IMR-90 (cell line): ENCODE data around the gene RNU1-4. TPM values are rescaled to one million over a fixed set of nuclear protein-coding genes. Genes with fewer than 3 reads are reported as not detected.
"Not testable (repeated sequence)": the region's sequence is repeated elsewhere in the genome, so short reads cannot be mapped to it uniquely, and the experiment has no call there.

Experiments used
- ATAC-seq: fragments of 200-7000 bp; cut with Tn5 transposase; 2 replicates; pipeline ENCODE4 v1.9.1; 2020; ENCODE audit warnings: low read depth, mild to moderate bottlenecking, moderate library complexity
- BruUV-seq: library from RNA; stranded (reverse); fragments of 400-500 nt; replicated peaks from 2 replicates; lab custom pipeline; 2021; lab: Mats Ljungman, UMichigan
- CTCF ChIA-PET: fragments of 300-600 bp; formaldehyde crosslinking; extraction: SDS; loops from one replicate; lab custom pipeline; 2021; ENCODE audit warnings: antibody characterized with exemption; lab: Yijun Ruan, JAX
- POLR2A ChIA-PET: fragments of 300-600 bp; sonication (Branson Sonifier 250); formaldehyde crosslinking; loops from one replicate; lab custom pipeline; 2022; ENCODE audit warnings: antibody characterized with exemption; ENCODE audit not compliant: unreplicated experiment; lab: Charles Lee
- DNase-seq: peaks from one replicate; pipeline ENCODE4 v3.0.0; 2013
- H2AFZ ChIP-seq: replicated peaks from 2 replicates; pipeline ENCODE3; 2013; ENCODE audit warnings: low read length, mild to moderate bottlenecking; ENCODE audit not compliant: poor library complexity
- H2AK5ac ChIP-seq: 2 replicates; pipeline ENCODE4 v1.6.1; 2013; ENCODE audit warnings: low read depth, low read length, inconsistent platforms
- H2AK9ac ChIP-seq: replicated peaks from 2 replicates; pipeline ENCODE3; 2013; ENCODE audit warnings: mild to moderate bottlenecking, low read depth, low read length, moderate library complexity; ENCODE audit not compliant: poor library complexity
- H2BK120ac ChIP-seq: 2 replicates; pipeline ENCODE4 v1.6.1; 2013; ENCODE audit warnings: low read depth, low read length, inconsistent platforms
- H2BK15ac ChIP-seq: 3 replicates; pipeline ENCODE4 v1.6.1; 2013; ENCODE audit warnings: low read depth, low read length, inconsistent platforms
- H2BK20ac ChIP-seq: 2 replicates; pipeline ENCODE4 v1.6.1; 2013; ENCODE audit warnings: low read depth, mild to moderate bottlenecking, inconsistent platforms, low read length, moderate library complexity
- H2BK5ac ChIP-seq: 2 replicates; pipeline ENCODE4 v1.6.1; 2013; ENCODE audit warnings: mild to moderate bottlenecking, low read depth, low read length, inconsistent platforms; ENCODE audit not compliant: poor library complexity, severe bottlenecking
- H3K14ac ChIP-seq: replicated peaks from 2 replicates; pipeline ENCODE4 v1.6.1; 2013; ENCODE audit warnings: low read depth, low read length, inconsistent platforms
- H3K18ac ChIP-seq: 2 replicates; pipeline ENCODE4 v1.6.1; 2013; ENCODE audit warnings: low read depth, low read length, control low read depth
- H3K23ac ChIP-seq: 2 replicates; pipeline ENCODE4 v1.6.1; 2013; ENCODE audit warnings: low read depth, low read length, inconsistent platforms
- H3K27ac ChIP-seq: 2 replicates; pipeline ENCODE4 v1.5.1; 2013; ENCODE audit warnings: mild to moderate bottlenecking, control low read depth, low read length; ENCODE audit not compliant: insufficient read depth
- H3K27me3 ChIP-seq: 2 replicates; pipeline ENCODE4 v1.6.1; 2013; ENCODE audit warnings: low read length; ENCODE audit not compliant: control insufficient read depth, insufficient read depth
- H3K36me3 ChIP-seq: 2 replicates; pipeline ENCODE4 v1.6.1; 2013; ENCODE audit warnings: low read length, mixed read lengths; ENCODE audit not compliant: control insufficient read depth, insufficient read depth
- H3K4ac ChIP-seq: 2 replicates; pipeline ENCODE4 v1.6.1; 2013; ENCODE audit warnings: low read depth, low read length, inconsistent platforms
- H3K4me1 ChIP-seq: 2 replicates; pipeline ENCODE4 v1.6.1; 2013; ENCODE audit warnings: low read length, mixed read lengths; ENCODE audit not compliant: control insufficient read depth, insufficient read depth
- H3K4me2 ChIP-seq: 2 replicates; pipeline ENCODE4 v1.6.1; 2013; ENCODE audit warnings: low read depth, mild to moderate bottlenecking, control low read depth, low read length, moderate library complexity
- H3K4me3 ChIP-seq: 2 replicates; pipeline ENCODE4 v1.5.1; 2013; ENCODE audit warnings: low read depth, mild to moderate bottlenecking, control low read depth, low read length, moderate library complexity; ENCODE audit not compliant: insufficient read depth
- H3K56ac ChIP-seq: 2 replicates; pipeline ENCODE4 v1.6.1; 2013; ENCODE audit warnings: low read length, inconsistent platforms; ENCODE audit not compliant: insufficient read depth; ENCODE audit errors: extremely low read depth
- H3K79me1 ChIP-seq, 2 experiments: 2 replicates each; pipeline ENCODE4 v1.6.1; 2013; ENCODE audit warnings: low read length in 2 of 2, inconsistent platforms in 1 of 2, low read depth in 1 of 2
- H3K9ac ChIP-seq: 2 replicates; pipeline ENCODE4 v1.6.1; 2013; ENCODE audit warnings: low read depth, low read length, control low read depth
- H3K9me1 ChIP-seq: 2 replicates; pipeline ENCODE4 v1.6.1; 2013; ENCODE audit warnings: low read length, inconsistent platforms; ENCODE audit not compliant: insufficient read depth
- H3K9me3 ChIP-seq: 2 replicates; pipeline ENCODE4 v1.6.1; 2013; ENCODE audit warnings: low read length; ENCODE audit not compliant: control insufficient read depth, insufficient read depth
- H4K20me1 ChIP-seq: 2 replicates; pipeline ENCODE4 v1.6.1; 2013; ENCODE audit warnings: low read length, inconsistent platforms; ENCODE audit not compliant: insufficient read depth
- H4K5ac ChIP-seq: 2 replicates; pipeline ENCODE4 v1.6.1; 2013; ENCODE audit warnings: mild to moderate bottlenecking, low read depth, low read length, control low read depth
- H4K8ac ChIP-seq, 2 experiments: 2 replicates each; pipeline ENCODE4 v1.6.1; 2013; ENCODE audit warnings: low read depth in 2 of 2, low read length in 2 of 2, control low read depth in 1 of 2, inconsistent platforms in 1 of 2
- H4K91ac ChIP-seq: 2 replicates; pipeline ENCODE4 v1.6.1; 2013; ENCODE audit warnings: low read depth, low read length, inconsistent platforms; ENCODE audit not compliant: insufficient read depth
- WGBS, 2 experiments: methylation state at CpG; one replicate each; pipeline versions ENCODE4 v1.1.5 to v1.1.7; 2013; ENCODE audit warnings: missing lambda C conversion rate in 2 of 2; ENCODE audit not compliant: insufficient read length in 1 of 2; ENCODE audit errors: extremely low coverage in 2 of 2; 5-methylcytosine and 5-hydroxymethylcytosine counted together
- dilution Hi-C: fragments of 300-500 bp; cut with HindIII; formaldehyde crosslinking; loops from one replicate; pipeline ENCODE4 v1.14.3; 2018; ENCODE audit warnings: low sequenced_read_pairs; ENCODE audit not compliant: unreplicated experiment
- in situ Hi-C: fragments of 300-500 bp; cut with MboI; formaldehyde crosslinking; loops from 3 replicates; pipeline ENCODE4 v1.14.3; 2019; ENCODE audit warnings: low sequenced_read_pairs, inconsistent platforms, mixed read lengths
- intact Hi-C: fragments of 100-400 bp; cut with micrococcal nuclease; formaldehyde crosslinking; loops from 2 replicates; pipeline ENCODE4 v1.10.0; 2022
- polyA plus RNA-seq, 3 experiments: library from polyadenylated mRNA; depleted of rRNA; stranded (reverse); fragments of >200 nt; gene quantifications; 2 replicates each; pipeline ENCODE4 v1.2.3, GENCODE V29; 2012; ENCODE audit warnings: low replicate concordance in 1 of 3
- total RNA-seq: library from RNA; depleted of rRNA; stranded (reverse); fragments of >200 nt; gene quantifications from 2 replicates; pipeline ENCODE4 v1.2.3, GENCODE V29; 2012

Gene RNU1-4
- total and polyA plus RNA-seq, 2 of the 4 experiments (the other 2 are of a cell fraction) = under 0.01 TPM; not detected in 1

DNA sequence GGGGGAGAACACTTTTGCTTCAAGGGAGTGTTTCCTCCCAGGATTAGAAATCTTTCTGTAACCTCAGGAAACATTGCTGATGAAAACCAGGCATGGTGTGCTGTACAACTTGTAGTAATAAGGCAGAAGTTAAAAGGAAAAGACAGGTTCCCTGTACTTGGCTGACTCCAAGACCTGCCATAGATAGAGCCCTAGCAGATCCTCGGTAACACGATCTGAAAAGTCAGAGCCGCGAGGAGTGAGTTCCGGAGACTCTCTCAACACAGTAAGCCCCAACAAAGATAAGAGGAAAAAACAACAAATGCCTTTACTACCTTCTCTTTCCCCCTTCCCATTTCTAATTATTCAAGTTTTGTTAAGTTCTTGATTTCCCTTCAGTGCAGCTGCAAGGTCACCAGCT lies 7.3 kb downstream of the RNU1-4 start:
- H2BK5ac ChIP-seq, H3K9me1 ChIP-seq, H3K56ac ChIP-seq, intact Hi-C loops, dilution Hi-C loops, H4K5ac ChIP-seq, H2BK120ac ChIP-seq, H3K9me3 ChIP-seq, H2BK15ac ChIP-seq, H3K23ac ChIP-seq, H3K4me3 ChIP-seq, H4K8ac ChIP-seq, CTCF ChIA-PET, H3K4me1 ChIP-seq, H3K14ac ChIP-seq, H3K36me3 ChIP-seq, DNase-seq, H4K91ac ChIP-seq, H2AFZ ChIP-seq, H3K27me3 ChIP-seq, H3K9ac ChIP-seq, H2AK9ac ChIP-seq, H3K4me2 ChIP-seq, H3K79me1 ChIP-seq, H2AK5ac ChIP-seq, BruUV-seq, H2BK20ac ChIP-seq, H3K27ac ChIP-seq, H3K4ac ChIP-seq, H3K18ac ChIP-seq, in situ Hi-C loops, H4K20me1 ChIP-seq, ATAC-seq, POLR2A ChIA-PET: not testable (repeated sequence)
- no CpG with 5 or more reads among the region's 5 CpGs for WGBS, 2 experiments

DNA sequence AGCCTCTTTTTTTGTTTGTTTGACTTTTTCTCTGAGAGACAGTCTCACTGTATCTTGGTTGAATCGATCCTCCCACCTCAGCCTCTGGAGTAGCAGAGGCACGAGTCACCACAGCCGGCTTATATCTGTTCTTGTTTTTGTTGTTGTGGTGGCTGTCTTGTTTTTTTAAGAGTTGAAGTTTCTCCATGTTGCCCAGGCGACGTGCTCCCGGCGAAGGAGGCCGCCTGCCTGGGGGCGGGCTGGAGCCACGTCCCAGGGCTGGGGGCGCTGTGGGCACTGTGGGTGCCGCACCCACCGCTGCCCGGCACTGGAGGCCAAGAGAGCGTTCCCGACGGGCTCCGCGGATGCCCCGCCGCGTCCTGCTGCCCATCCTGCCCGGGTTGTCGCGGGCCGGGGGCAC lies 8.4 kb downstream of the RNU1-4 start:
- H3K4me1 ChIP-seq, CTCF ChIA-PET, H4K5ac ChIP-seq, H3K18ac ChIP-seq, dilution Hi-C loops, H2BK5ac ChIP-seq, intact Hi-C loops, H3K79me1 ChIP-seq, H3K9me1 ChIP-seq, H3K4me2 ChIP-seq, H2AFZ ChIP-seq, H3K14ac ChIP-seq, in situ Hi-C loops, H4K8ac ChIP-seq, H4K91ac ChIP-seq, H3K27ac ChIP-seq, H2BK20ac ChIP-seq, POLR2A ChIA-PET, H2AK5ac ChIP-seq, H3K56ac ChIP-seq, H2BK120ac ChIP-seq, DNase-seq, H3K27me3 ChIP-seq, H2BK15ac ChIP-seq, H3K9ac ChIP-seq, H2AK9ac ChIP-seq, H3K4ac ChIP-seq, H3K9me3 ChIP-seq, H3K4me3 ChIP-seq, H4K20me1 ChIP-seq, H3K23ac ChIP-seq, H3K36me3 ChIP-seq, BruUV-seq: not testable (repeated sequence)
- no CpG with 5 or more reads among the region's 26 CpGs for WGBS, 2 experiments
- ATAC-seq = peak; percentile 72
